ENCODE results near the gene MCF2L2. TPM values are rescaled to one million over a fixed set of nuclear protein-coding genes. Genes with fewer than 3 reads are reported as not detected.

Gene MCF2L2
- total and polyA plus RNA-seq, 9 of the 15 experiments (the other 6 are each of a cell fraction or from before 2014, with no cell fraction given), result 0.56 to 4.2 (median 3.0) TPM

DNA sequence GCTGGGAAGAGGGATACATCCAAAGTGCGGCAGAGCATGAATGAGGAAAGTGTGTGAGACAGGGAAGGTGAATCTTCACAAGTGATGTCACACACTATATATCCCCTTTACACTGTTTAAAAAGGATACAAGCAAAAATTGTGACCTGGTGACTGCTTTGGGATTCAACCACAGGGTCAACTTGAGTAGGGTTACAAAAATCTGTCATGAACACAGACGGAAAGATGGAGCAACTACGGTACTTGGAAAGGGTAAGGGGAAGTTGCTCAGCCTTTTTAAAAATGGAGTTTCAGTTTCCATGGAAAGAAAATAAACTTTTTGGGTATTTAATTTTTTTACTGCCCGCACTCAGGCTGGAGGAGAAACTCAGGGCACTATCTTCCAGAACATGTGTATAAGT lies 115.1 kb downstream of the MCF2L2 start (continued):
- TF ChIP-seq, protein P1, sequence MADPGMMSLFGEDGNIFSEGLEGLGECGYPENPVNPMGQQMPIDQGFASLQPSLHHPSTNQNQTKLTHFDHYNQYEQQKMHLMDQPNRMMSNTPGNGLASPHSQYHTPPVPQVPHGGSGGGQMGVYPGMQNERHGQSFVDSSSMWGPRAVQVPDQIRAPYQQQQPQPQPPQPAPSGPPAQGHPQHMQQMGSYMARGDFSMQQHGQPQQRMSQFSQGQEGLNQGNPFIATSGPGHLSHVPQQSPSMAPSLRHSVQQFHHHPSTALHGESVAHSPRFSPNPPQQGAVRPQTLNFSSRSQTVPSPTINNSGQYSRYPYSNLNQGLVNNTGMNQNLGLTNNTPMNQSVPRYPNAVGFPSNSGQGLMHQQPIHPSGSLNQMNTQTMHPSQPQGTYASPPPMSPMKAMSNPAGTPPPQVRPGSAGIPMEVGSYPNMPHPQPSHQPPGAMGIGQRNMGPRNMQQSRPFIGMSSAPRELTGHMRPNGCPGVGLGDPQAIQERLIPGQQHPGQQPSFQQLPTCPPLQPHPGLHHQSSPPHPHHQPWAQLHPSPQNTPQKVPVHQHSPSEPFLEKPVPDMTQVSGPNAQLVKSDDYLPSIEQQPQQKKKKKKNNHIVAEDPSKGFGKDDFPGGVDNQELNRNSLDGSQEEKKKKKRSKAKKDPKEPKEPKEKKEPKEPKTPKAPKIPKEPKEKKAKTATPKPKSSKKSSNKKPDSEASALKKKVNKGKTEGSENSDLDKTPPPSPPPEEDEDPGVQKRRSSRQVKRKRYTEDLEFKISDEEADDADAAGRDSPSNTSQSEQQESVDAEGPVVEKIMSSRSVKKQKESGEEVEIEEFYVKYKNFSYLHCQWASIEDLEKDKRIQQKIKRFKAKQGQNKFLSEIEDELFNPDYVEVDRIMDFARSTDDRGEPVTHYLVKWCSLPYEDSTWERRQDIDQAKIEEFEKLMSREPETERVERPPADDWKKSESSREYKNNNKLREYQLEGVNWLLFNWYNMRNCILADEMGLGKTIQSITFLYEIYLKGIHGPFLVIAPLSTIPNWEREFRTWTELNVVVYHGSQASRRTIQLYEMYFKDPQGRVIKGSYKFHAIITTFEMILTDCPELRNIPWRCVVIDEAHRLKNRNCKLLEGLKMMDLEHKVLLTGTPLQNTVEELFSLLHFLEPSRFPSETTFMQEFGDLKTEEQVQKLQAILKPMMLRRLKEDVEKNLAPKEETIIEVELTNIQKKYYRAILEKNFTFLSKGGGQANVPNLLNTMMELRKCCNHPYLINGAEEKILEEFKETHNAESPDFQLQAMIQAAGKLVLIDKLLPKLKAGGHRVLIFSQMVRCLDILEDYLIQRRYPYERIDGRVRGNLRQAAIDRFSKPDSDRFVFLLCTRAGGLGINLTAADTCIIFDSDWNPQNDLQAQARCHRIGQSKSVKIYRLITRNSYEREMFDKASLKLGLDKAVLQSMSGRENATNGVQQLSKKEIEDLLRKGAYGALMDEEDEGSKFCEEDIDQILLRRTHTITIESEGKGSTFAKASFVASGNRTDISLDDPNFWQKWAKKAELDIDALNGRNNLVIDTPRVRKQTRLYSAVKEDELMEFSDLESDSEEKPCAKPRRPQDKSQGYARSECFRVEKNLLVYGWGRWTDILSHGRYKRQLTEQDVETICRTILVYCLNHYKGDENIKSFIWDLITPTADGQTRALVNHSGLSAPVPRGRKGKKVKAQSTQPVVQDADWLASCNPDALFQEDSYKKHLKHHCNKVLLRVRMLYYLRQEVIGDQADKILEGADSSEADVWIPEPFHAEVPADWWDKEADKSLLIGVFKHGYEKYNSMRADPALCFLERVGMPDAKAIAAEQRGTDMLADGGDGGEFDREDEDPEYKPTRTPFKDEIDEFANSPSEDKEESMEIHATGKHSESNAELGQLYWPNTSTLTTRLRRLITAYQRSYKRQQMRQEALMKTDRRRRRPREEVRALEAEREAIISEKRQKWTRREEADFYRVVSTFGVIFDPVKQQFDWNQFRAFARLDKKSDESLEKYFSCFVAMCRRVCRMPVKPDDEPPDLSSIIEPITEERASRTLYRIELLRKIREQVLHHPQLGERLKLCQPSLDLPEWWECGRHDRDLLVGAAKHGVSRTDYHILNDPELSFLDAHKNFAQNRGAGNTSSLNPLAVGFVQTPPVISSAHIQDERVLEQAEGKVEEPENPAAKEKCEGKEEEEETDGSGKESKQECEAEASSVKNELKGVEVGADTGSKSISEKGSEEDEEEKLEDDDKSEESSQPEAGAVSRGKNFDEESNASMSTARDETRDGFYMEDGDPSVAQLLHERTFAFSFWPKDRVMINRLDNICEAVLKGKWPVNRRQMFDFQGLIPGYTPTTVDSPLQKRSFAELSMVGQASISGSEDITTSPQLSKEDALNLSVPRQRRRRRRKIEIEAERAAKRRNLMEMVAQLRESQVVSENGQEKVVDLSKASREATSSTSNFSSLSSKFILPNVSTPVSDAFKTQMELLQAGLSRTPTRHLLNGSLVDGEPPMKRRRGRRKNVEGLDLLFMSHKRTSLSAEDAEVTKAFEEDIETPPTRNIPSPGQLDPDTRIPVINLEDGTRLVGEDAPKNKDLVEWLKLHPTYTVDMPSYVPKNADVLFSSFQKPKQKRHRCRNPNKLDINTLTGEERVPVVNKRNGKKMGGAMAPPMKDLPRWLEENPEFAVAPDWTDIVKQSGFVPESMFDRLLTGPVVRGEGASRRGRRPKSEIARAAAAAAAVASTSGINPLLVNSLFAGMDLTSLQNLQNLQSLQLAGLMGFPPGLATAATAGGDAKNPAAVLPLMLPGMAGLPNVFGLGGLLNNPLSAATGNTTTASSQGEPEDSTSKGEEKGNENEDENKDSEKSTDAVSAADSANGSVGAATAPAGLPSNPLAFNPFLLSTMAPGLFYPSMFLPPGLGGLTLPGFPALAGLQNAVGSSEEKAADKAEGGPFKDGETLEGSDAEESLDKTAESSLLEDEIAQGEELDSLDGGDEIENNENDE (IDR thresholded peaks at IDR 0.05; ENCODE audit: low read depth, low read length), result no peak
- no peak for TF ChIP-seq ZNF699 (CRISPR knock-in tag; IDR thresholded peaks at IDR 0.05; ENCODE audit: insufficient replicate concordance)
- no peak for TF ChIP-seq SLC30A9 (CRISPR knock-in tag; IDR thresholded peaks at IDR 0.05)
